Hepatocyte (in vitro differentiated cells): Measurements from ENCODE around the gene SLC25A28.

Source experiments
- EZH2 ChIP-seq: fragments of 200-600 bp; sonication (generic); IDR thresholded peaks from 2 replicates; pipeline ENCODE4 v1.6.1; 2016; ENCODE audit warnings: antibody characterized with exemption, mild to moderate bottlenecking, borderline replicate concordance
- EZH2phosphoT487 ChIP-seq: fragments of 200-600 bp; sonication (generic); IDR thresholded peaks from one replicate; pipeline ENCODE4 v1.6.1; 2018; ENCODE audit warnings: antibody characterized with exemption, mild to moderate bottlenecking, low read depth, moderate library complexity; ENCODE audit not compliant: unreplicated experiment, severe bottlenecking
- TF ChIP-seq, protein P1 (sequence below): fragments of 200-600 bp; sonication (generic); IDR thresholded peaks from 2 replicates; pipeline ENCODE4 v1.5.1; 2016; ENCODE audit warnings: antibody characterized with exemption, mild to moderate bottlenecking; ENCODE audit not compliant: poor library complexity

GRCh38 chr10:99659031-99659867 lies 39.0 kb upstream of the SLC25A28 start, which contains the start of gene ENTPD7:
- TF ChIP-seq, protein P1, sequence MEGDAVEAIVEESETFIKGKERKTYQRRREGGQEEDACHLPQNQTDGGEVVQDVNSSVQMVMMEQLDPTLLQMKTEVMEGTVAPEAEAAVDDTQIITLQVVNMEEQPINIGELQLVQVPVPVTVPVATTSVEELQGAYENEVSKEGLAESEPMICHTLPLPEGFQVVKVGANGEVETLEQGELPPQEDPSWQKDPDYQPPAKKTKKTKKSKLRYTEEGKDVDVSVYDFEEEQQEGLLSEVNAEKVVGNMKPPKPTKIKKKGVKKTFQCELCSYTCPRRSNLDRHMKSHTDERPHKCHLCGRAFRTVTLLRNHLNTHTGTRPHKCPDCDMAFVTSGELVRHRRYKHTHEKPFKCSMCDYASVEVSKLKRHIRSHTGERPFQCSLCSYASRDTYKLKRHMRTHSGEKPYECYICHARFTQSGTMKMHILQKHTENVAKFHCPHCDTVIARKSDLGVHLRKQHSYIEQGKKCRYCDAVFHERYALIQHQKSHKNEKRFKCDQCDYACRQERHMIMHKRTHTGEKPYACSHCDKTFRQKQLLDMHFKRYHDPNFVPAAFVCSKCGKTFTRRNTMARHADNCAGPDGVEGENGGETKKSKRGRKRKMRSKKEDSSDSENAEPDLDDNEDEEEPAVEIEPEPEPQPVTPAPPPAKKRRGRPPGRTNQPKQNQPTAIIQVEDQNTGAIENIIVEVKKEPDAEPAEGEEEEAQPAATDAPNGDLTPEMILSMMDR: no peak
- TF ChIP-seq EZH2phosphoT487: no peak
- TF ChIP-seq EZH2: no peak
